ENCODE measurements around the gene SCARB2. TPM values are rescaled to one million over a fixed set of nuclear protein-coding genes. Genes with fewer than 3 reads are reported as not detected.
"Not testable (repeated sequence)": the region's sequence is repeated elsewhere in the genome, so short reads cannot be mapped to it uniquely, and the experiment has no call there.

SCARB2 gene, protein sequence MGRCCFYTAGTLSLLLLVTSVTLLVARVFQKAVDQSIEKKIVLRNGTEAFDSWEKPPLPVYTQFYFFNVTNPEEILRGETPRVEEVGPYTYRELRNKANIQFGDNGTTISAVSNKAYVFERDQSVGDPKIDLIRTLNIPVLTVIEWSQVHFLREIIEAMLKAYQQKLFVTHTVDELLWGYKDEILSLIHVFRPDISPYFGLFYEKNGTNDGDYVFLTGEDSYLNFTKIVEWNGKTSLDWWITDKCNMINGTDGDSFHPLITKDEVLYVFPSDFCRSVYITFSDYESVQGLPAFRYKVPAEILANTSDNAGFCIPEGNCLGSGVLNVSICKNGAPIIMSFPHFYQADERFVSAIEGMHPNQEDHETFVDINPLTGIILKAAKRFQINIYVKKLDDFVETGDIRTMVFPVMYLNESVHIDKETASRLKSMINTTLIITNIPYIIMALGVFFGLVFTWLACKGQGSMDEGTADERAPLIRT
- 145 TPM for total RNA-seq

DNA sequence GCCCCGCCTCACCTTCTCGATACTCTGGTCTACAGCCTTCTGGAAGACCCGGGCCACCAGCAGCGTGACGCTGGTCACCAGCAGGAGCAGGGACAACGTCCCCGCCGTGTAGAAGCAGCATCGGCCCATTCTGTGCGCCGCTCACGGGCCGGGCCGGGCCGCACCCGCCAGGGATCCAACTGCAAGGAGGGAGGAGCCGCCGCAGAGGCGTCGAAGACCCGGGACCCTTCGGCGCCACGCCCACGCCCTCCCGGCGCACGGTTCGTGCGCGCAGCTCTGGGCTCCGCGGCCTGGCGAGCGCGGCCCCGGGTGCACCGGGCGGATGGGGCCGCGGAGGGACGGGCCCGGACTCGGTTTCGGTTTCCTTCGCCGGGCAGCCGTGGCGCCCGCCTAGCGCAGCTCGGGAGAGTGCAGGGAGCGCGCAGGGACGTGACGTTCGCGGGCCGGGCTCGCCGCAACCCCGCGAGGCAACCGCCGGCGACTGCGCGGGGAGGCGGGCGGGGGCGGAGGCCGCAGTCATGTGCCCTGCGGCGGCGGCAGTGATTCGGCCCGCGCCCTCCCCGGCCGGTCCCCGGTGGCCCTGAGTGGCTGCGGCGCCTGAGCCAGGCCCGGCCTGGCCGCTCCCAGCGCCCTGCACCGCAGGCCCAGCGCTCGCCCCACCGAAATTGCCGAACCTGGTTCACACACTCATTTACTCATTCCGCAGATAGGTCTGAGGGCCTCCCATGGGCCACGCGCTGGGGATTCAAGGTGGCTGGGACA lies at the start of gene SCARB2:
SCARB2 (minus strand) TSS at position 410 of the 762 bp plus-strand sequence; CDS start at position 129, 281 bp downstream.
- peak; percentile 93 for ATAC-seq
- DNase-seq (ENCODE audit: low spot score): peak; percentile 91
- intact Hi-C loops (cut with DNase I): no loop called here

DNA sequence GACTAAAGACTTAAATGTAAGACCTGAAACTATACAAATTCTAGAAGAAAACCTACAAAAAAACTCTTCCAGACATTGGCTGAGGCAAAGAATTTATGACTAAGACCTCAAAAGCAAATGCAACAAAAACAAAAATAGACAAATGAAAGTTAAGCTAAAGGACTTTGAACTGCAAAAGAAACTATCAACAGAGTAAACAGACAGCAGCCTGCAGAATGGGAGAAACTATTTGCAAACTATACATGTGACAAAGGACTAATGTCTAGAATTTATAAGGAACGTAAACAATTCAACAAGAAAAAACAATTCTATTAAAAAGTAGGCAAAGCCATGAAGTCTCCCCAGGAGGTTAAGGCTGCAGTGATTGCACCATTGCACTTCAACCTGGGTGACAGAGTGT lies 46.9 kb upstream of the SCARB2 start:
- no peak for ATAC-seq
- DNase-seq (ENCODE audit: low spot score): no peak
- intact Hi-C loops (cut with DNase I): no loop called here

DNA sequence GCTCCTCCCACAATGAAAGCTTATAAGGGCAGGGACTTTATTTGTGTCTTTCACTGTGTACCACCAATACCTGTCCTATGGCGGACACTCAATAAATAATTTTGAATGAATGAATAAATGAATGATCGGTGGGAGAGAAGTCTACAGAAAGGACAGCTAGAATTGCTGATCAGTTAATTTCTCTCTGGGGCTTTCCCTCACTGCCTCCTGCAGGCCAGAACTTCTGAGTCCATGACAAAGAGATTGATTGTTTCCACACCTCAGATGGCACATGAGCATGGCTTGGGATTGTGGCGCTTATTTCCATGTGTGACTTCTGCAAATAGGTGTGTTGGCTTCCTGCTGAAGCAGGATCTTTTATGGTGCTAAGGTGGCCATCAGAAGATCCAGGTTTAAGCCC lies 44.2 kb upstream of the SCARB2 start:
- DNase-seq (ENCODE audit: low spot score) (no peak), ATAC-seq (no peak)
- intact Hi-C loops (cut with DNase I): no loop called here

DNA sequence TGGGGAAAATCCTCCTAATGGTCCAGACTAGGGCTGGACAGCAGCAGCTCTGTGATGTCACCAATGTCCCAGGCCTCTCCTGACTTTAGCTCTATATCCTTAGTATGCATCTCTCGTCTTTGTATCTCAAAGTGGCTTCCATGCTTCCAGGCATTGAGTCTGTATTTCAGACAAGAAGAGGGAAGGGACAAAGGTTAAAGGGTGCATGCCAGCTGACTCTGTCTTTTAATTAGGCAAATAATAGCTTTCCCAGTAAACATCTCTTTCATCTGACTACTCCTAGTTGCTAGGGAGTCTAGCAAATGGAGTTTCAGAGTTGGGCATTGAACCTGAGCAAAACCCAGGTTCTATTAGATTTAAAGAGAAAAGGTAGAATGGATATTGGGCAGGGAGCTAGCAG lies 43.3 kb upstream of the SCARB2 start:
- intact Hi-C loops (cut with DNase I): no loop called here
- no peak for DNase-seq (ENCODE audit: low spot score)

DNA sequence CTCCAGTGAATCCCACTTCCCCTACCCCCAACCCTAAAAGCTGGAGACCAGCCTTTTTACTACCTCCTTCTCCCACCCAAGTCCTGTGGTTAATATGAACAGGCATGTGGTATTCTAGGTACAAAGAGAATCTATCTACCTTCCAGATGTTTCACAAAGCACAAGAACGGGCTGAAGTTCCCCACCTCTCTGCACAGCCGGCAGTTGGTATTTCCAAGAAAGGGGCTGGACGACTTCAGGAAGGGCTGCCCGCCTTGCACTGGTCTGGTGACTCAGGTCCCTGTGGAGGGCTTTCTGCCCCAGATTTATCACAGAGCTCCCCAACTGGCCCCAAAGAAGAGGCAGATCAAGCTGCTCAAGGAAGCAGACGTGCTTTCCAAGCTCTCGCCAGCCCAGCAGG lies 42.4 kb upstream of the SCARB2 start:
- DNase-seq (ENCODE audit: low spot score): no peak
- intact Hi-C loops (cut with DNase I): no loop called here
- ATAC-seq: no peak

More for the DNA sequence above, 43.3 kb upstream of the SCARB2 start:
- ATAC-seq: no peak

DNA sequence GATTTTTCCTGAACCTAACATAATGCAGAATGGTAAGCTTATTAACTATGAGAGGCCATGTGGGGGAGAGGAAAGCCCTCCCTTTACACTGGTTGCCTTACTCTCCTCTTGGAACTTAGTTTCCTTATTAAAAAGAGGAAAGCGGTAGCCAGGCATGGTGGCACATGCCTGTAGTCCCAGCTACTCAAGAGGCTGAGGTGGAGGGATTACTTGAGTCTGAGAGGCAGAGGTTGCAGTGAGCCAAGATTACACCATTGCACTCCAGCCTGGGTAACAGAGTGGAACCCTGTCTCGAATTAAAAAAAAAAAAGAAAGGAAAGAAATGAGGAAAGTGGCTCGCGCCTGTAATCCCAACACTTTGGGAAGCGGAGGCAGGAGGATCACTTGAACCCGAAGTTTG lies 39.9 kb upstream of the SCARB2 start:
- no peak for DNase-seq (ENCODE audit: low spot score)
- ATAC-seq: no peak
- intact Hi-C loops (cut with DNase I): no loop called here

DNA sequence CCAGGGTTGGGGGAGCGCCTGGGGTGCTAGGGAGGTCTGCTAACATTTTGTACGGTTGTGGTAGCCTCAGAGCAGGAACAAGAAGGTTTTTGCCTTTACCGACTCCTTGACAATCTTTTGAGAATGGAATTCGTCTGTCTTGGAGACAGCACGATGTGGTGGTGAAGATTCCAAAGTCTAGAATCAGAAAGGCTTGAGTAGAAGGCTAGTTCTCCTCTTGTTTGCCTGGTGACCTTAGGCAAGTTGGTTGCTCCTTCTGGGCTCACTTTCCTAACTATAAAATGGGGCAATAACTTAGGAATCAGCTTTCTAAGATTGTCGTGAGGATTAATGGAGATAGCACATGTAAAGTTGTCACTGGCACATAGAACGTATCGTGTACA lies 38.6 kb upstream of the SCARB2 start:
- no peak for ATAC-seq
- no peak for DNase-seq (ENCODE audit: low spot score)
- intact Hi-C loops (cut with DNase I): no loop called here

DNA sequence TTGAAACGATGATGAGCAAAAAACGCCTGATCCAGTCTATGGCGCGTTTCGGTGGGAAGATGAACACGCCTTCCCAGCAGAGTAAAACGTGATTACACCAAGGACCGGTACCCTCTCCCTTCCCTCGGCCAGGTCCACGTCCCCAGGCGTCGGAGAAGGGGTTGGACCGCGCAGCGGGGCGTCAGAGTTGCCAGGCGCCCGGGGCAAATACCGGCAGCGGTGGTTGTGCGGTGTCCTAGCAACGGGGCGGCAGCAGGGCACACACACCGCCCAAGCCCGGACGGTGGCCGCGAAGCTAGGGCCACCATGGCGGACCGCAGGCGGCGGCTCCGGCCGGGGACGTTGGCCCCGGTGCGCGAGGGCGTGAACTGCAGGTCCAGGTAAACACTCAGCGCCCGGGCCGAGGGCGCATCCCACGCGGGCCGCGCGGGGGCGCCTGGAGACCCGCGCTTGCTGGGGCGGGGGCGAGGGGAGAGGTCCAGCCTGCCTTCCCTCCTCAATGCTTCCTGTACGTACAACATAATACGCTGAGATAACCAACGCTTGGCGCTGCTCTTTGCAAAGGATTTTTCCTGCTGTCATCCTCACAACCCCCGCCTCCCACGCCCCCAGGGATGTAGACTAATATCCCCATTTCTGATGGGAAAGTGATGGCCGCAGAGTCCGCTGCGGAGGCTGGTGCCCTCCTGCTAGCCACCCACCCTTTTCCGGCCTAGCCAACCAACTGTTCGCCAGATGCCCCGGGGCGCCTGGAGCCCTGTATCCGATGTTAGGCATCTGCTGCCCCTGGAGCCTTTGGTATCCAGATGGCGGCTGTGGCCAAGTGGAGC lies 38.0 kb upstream of the SCARB2 start, which contains the start of gene FAM47E:
FAM47E (plus strand) TSS at position 281 of the 830 bp plus-strand sequence; CDS start at position 307, 26 bp downstream.
- intact Hi-C loops (cut with DNase I): no loop called here
- DNase-seq (ENCODE audit: low spot score) (peak; percentile 70), ATAC-seq (peak; percentile 92)

DNA sequence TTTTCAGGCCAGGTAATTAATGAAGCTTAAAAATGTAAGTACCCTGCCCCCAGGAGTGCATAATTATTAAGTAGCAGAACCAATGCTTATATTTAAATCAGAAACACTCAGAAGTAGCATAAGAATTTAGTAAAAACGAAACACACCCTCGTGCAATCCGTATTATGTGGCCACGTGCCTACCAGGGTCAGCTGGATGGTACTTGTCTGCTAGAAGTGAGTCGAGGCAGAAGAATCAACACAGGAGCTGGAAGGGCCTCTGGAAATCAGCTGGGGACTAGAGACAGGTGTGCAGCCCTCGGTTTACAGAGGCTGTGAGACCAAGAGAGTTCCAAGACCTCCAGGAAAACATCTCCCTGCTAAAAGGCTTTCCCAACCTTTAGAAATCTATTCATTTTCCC lies 37.3 kb upstream of the SCARB2 start:
- no peak for DNase-seq (ENCODE audit: low spot score)
- peak; percentile 24 for ATAC-seq
- intact Hi-C loops (cut with DNase I): no loop called here

DNA sequence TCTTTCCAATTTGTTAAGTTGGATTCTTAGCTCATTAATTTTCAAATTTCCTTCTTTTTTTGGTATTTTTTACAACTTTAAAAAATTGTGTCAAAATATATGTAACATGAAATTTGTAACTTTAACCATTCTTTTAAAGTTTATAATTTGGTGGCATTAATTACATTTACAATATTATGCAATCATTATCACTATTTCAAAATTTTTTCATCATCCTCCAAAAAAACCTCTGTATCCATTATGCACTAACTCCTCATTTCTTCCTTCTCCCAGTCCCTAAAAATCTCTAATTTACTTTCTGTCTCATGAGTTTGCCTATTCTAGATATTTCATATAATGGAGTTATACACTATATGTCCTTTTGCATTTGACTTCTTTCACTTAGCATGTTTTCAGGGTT lies 33.2 kb upstream of the SCARB2 start:
- ATAC-seq (no peak), DNase-seq (ENCODE audit: low spot score) (no peak)
- intact Hi-C loops (cut with DNase I): no loop called here

DNA sequence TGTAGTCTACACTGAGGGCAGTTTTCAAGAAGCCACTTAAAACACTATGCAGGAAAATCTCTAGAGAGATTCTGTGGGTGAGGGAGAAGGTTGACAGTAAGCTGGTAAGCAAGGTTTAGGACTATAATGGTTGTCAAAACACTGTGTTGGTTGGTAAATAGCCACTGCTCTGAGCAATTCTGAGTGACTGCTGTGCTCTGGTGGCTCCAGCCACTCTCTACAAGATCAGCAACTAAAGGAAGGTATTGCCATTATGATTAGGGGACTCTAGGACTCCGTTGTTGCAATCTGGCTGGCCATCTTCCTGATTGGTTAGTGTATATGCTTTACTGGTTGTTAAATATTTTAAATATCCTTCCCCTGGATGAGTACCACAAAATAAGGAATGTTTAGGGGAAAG lies 32.4 kb upstream of the SCARB2 start:
- DNase-seq (ENCODE audit: low spot score) (no peak), ATAC-seq (no peak)
- intact Hi-C loops (cut with DNase I): no loop called here

DNA sequence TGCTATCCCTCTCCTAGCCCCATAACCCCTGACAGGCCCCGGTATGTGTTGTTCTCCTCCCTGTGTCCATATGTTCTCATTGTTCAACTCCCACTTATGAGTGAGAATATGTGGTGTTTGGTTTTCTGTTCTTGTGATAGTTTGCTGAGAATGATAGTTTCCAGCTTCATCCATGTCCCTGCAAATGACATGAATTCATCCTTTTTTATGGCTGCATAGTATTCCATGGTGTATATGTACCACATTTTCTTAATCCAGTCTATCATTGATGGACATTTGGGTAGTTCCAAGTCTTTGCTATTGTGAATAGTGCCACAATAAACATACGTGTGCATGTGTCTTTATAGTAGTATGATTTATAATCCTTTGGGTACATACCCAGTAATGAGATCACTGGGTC lies 30.3 kb upstream of the SCARB2 start:
- intact Hi-C loops (cut with DNase I); DNase-seq (ENCODE audit: low spot score); ATAC-seq: not testable (repeated sequence)

DNA sequence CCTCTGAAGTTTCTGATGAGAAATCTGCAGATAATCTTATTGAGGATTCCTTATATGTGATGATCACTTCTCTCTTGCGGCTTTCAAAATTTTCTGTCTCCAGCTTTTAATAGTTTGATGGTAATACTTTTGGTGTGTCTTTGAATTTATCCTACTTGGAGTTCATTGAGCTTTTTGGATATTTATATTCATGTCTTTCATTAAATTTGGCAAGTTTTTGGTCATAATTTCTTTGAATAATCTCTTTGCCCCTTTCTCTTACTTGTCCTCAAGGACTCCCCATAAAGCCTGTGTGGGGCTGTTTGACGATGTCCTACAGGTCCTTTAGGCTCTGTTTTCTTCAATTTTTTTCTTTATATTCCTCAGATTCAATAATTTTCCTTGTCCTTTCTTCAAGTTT lies 26.6 kb upstream of the SCARB2 start:
- DNase-seq (ENCODE audit: low spot score) (no peak), ATAC-seq (no peak)
- intact Hi-C loops (cut with DNase I): no loop called here

DNA sequence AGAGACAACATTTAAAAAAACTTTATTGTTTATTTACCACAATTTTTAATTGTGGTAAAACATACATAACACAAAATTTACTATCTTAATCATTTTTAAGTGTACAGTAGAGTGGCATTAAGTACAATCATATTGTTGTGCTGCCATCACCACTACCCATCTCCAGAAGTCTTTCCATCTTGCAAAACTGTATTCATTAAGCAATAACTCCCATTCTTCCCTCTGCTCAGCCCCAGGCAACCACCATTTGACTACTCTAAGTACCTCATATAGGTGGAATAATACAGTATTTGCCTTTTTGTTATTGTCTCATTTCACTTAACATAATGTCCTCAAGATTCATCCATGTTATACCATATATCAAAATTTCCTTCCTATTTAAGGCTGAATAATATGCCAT lies 25.1 kb upstream of the SCARB2 start:
- intact Hi-C loops (cut with DNase I): no loop called here
- ATAC-seq: no peak
- DNase-seq (ENCODE audit: low spot score): no peak

DNA sequence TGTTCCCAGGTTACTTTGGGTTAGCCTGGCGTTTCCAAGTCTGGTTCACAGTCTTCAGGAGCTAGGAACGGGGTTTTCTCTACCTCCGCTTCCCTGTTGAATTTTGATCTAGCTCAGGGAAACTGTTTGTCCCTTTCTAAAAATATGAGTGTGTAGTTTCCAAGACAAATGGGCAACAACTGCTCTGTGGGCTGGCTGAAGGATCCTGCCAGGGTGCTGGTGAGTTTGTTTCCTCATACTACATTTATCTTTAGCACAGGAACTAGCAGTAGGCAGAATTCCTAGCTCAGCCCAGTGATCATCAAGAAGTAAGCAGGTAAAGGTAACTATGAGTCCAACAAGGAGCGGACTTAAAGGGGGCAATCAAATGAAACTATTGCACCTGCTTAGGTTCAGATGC lies 24.6 kb upstream of the SCARB2 start:
- DNase-seq (ENCODE audit: low spot score): no peak
- intact Hi-C loops (cut with DNase I): no loop called here

DNA sequence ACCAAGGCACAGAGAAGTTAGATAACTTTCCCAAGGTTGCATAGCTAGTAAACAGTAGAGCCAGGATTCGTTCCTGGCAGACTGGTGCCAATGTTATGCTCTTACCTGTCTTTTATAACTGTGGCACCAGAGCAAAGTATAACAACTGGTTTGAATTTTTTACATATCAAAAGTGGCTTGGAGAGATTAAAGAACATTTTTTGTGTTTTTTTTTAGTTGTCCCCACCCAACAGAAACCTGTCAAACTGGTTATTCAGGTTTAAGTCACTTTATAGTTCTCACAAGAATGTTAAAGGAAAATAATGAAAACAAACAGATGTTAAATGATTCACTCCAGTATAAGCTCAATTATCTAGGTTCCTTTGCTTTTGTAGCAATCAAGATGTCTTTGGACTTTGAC lies 22.3 kb upstream of the SCARB2 start:
- intact Hi-C loops (cut with DNase I): no loop called here
- DNase-seq (ENCODE audit: low spot score) (no peak), ATAC-seq (no peak)

More for the DNA sequence above, 24.6 kb upstream of the SCARB2 start:
- ATAC-seq: no peak

DNA sequence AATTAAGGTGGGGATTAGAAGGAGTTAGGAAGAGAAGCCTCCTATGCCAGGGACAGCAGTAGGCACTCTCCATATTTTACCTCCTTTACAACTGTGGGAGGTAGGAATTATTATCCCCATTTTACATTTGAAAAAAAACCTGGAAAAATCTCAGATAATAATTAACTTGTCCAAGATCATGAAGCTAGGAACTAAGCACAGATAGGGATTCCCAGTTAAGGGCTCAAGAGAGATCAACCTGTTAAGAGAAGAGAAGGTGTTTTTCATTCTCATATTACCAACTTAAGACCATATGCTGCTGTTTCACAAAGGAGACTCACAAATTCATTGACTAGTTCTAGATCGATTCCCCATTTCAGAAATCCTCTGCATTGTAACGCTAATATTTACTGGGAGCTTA lies 21.8 kb upstream of the SCARB2 start:
- no peak for DNase-seq (ENCODE audit: low spot score)

DNA sequence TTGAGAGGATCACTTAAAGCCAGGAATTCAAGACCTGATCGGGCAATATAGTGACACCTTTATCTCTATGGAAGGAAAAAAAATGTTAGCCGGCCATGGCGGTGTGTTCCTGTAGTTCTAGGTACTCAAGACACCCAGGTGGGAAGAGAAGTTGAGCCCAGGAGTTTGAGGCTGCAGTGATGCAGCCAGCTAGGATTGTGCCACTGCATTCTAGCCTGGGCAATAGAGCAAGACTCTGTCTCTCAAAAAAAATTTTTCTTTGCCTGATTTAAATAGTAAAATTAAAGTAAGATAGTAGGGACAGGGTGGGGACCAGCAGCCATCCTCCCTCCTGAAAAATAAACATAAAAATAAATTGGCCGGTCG lies 21.0 kb upstream of the SCARB2 start:
- no peak for ATAC-seq
- intact Hi-C loops (cut with DNase I): no loop called here
- no peak for DNase-seq (ENCODE audit: low spot score)

More for the DNA sequence above, 21.8 kb upstream of the SCARB2 start:
- ATAC-seq: no peak
- intact Hi-C loops (cut with DNase I): no loop called here

DNA sequence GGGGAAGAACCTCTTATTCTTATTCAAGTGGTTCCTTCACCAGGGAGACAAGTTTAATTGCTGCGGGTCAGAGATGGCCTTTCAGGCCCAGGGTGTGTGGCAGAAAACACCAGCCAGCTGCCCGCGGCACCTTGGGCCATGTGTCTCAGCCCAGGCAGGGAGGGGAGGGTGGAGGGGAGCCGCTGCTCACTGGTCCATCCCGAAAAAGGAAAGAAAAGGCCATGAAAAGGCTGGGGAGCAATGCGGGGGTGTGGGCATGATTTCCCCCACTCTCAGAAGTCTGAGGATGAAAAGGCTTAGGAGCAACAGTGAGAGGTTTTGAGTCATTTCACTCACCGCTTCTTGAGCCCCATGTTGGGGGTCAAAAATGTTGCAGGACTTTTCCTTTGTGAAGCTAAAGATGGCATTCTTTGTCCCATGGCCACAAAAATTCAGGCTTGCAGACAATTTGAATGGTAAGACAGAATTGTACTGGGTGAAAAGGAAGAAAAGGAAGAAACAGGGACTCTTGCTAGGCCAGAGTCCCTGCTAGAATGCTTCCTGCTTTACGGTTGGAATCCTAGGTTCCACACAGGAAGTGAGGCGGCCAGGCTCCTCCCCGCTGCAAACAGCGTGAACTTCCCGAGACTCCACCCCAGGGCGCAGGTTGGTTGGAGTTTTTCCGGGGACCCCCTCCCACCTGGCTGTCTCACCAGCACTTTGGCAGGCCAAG lies 20.5 kb upstream of the SCARB2 start:
- ATAC-seq (no peak), DNase-seq (ENCODE audit: low spot score) (no peak)
- intact Hi-C loops (cut with DNase I): no loop called here

All from sciatic nerve (tissue), 2 donors.